ENCODE measurements around the gene CDH20.

Gene CDH20

GRCh38 chr18:61428266-61428665 is 95.0 kb downstream of the CDH20 start:
- peak; percentile 82 for DNase-seq

- DNase-seq: no peak
Observed at GRCh38 chr18:61432590-61432989, 99.4 kb downstream of the CDH20 start.

GRCh38 chr18:61435064-61435652 is 101.9 kb downstream of the CDH20 start:
- DNase-seq: peak; percentile 20

- no peak for DNase-seq
Observed at GRCh38 chr18:61443081-61443725, 110.0 kb downstream of the CDH20 start.

- DNase-seq: no peak
Observed at GRCh38 chr18:61448316-61448715, 115.1 kb downstream of the CDH20 start.

GRCh38 chr18:61459896-61460648 is 126.8 kb downstream of the CDH20 start:
- DNase-seq: peak; percentile 66

- peak; percentile 40 for DNase-seq
Observed at GRCh38 chr18:61464551-61465142, 131.4 kb downstream of the CDH20 start.

GRCh38 chr18:61466736-61467135 is 133.5 kb downstream of the CDH20 start:
- no peak for DNase-seq

- DNase-seq: peak; percentile 94
Observed at GRCh38 chr18:61470031-61470674, 136.9 kb downstream of the CDH20 start.

GRCh38 chr18:61471541-61471940 is 138.3 kb downstream of the CDH20 start:
- DNase-seq: no peak

GRCh38 chr18:61471942-61472341 is 138.7 kb downstream of the CDH20 start:
- DNase-seq: peak; percentile 90

- DNase-seq: peak; percentile 51
Observed at GRCh38 chr18:61474341-61474740, 141.1 kb downstream of the CDH20 start.

- no peak for DNase-seq
Observed at GRCh38 chr18:61474918-61475317, 141.7 kb downstream of the CDH20 start.

- DNase-seq: no peak
Observed at GRCh38 chr18:61475931-61476330, 142.7 kb downstream of the CDH20 start.

- DNase-seq: no peak
Observed at GRCh38 chr18:61489334-61489733, 156.1 kb downstream of the CDH20 start.

- DNase-seq: peak; percentile 38
Observed at GRCh38 chr18:61496374-61496773, 163.1 kb downstream of the CDH20 start.

GRCh38 chr18:61497422-61497821 is 164.2 kb downstream of the CDH20 start:
- no peak for DNase-seq

GRCh38 chr18:61502472-61502871 is 169.2 kb downstream of the CDH20 start:
- peak; percentile 93 for DNase-seq

GRCh38 chr18:61503688-61504087 is 170.5 kb downstream of the CDH20 start:
- DNase-seq: no peak

- DNase-seq: peak; percentile 81
Observed at GRCh38 chr18:61528961-61529360, 195.7 kb downstream of the CDH20 start.

- no peak for DNase-seq
Observed at GRCh38 chr18:61530681-61531080, 197.5 kb downstream of the CDH20 start.

GRCh38 chr18:61531182-61531581 is 198.0 kb downstream of the CDH20 start:
- DNase-seq: peak; percentile 49

- no peak for DNase-seq
Observed at GRCh38 chr18:61531891-61532290, 198.7 kb downstream of the CDH20 start.

Data from eye (tissue), 1 donor.